DMS153 treated with DMSO at 0.1 percent for 48 hours (cell line): ENCODE data around the gene SNX24.

ENCODE experiments used
- DNase-seq: peaks from one replicate; lab custom pipeline; 2025; ENCODE audit not compliant: unreplicated experiment; lab: John Stamatoyannopoulos, UW

SNX24 gene

DNA sequence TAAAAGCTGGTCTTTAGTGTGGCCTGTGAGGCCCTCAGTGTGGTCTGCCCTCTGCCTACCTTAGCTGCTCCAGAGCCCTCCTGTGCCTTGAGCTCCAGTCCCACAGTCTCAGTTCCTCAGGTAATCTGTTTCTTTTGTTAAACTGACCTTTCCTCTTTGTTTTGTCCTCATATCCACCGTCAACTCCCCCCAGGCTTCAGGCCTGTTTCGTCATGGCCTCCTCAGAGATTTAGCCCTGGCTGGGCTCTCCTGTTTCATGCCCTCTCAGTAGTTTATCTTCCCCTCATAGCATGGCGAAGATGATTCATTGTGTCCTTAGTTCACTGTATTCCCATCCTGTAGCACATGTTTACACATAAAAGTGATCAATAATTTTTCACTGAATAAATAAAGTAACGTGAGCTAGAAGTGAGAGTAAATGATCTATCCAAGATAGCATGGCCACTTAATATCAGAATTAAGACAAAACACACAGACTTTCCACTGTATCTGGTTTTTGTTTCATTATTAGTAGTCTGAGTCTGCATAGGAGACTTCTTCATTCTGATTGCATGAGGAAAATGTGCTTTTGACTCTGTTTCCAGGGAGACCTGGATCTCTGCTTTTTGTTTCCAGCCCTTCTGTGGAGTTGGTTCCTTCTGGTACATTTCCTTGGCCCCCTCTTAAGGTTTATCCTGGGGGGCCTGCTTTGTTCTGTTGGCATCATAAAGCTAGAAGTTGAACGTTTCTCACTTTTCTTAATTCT is 70.5 kb downstream of the SNX24 start:
- DNase-seq, result no peak

DNA sequence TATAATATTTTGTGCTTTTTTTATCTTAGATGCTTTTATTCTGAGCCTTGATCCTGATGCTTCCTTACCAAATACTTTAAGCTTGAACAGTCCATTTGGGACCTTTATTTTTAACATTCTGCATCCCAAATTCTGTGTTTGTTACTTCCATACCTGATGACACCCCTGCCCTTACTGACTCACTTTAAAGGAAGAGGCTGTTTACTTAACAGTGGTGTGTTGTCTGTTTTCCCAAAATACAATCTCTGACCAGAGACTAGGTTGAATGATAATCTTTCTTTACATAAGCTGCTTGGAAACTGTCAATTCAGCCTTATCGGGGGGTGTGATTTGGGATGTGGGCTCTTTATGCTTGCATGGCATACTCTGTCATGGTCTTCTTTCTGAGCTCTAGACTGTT is 71.1 kb downstream of the SNX24 start:
- DNase-seq, result no peak

DNA sequence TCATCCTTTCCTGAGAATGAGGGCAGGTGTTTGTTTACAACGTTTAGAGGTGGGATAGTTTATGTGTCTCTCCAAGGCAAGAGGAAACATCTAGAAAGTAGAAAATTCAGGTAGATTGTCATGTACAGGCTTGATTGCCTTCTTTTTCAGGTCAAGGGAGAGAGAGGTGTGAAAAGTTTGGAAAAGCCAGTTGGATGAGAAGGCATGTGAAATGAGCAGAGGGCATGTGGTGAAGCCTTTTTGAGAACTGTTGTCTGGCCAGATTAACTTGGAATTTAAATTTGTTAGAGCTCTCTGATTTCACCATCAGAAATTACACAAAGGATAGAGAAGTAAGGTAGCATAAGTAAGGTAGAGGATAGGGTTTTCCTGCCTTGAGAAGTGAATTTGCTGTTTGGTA is 74.6 kb downstream of the SNX24 start:
- DNase-seq, result no peak

DNA sequence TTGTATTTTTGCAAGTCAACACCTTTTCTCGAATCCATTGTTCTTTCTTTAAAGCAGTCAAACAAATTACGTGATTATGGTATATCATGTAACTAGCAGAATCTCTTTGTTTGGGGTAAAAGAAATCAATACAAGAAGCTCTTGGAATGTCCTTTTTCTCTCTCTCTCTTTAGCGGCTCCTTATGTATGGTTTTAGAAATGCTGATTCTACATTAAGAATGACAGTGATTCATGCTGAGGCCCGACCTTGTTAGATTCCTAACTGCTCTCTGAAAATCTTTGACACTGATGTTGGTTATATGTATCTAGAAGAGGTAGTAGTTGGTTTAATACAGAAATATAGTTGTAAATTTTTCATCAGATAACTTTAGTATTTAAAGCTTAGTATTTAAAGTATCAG is 76.4 kb downstream of the SNX24 start:
- DNase-seq, result no peak

DNA sequence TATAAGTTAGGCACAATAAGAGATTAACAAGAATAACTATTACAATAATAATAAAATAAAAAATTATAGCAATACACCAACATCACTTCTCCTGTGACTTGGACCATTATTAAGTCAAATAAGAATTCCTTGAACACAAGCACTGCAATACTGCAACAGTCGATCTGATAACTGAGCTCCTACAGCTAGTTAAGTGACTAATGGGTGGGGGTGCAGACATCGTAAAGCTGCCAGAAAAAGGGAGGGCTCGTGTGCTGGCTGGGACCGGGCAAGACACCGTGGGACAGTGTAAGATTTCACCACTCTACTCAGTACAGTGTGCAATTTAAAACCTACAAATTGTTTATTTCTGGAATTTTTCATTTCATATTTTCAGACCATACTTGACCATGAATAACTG is 78.8 kb downstream of the SNX24 start:
- DNase-seq, result no peak

DNA sequence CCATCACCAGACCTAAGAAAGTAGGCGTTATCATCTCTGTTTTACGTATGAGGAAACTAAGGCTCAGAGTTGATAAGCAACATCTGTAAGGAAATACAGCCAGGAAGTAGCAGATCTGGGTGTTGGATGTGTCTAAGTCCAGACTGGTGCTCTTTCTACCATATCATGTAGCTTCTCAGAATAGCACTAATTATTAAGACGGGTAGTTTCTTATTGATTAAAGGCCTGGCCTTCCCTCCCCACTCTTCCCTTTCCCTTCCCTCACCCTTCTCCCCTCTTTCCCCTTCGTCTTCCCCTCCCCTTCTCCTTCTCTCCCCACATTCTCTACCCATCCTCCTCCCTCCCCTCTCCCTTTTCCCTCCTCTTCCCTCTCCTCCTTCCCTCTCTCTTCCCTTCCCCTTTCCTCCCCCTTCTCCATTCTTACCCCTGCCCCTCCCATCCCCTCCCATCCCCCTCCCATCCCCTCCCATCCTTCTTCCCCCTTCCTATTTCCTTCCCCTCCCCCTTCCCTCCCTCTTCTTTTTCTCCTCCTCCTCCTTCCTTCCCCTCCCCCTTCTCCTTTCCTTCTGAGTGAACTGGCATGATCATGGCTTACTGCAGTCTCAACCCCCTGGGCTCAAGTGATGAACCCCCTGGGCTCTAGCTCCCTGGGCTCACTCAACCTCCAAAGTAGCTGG is 79.4 kb downstream of the SNX24 start:
- no peak for DNase-seq

DNA sequence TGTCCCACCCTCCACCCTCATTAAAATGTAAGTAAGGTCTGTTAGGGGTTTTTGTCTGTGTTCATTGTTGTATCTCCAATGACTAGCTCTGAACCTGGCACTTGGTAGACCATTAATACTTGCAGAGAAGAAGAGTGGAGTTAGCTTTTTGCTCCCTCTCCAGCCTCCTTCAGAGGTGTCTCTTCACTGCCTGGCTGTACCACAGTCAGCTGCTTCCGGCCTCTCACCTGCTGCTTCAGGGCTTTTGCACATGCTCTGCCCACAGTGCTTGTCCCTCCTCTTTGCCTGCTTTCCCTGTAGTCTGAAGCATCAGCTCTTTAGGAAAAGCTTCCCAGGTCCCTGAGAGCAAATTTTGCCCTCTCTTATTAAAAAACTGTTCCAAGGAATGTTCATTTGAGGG is 83.6 kb downstream of the SNX24 start:
- DNase-seq, result no peak

DNA sequence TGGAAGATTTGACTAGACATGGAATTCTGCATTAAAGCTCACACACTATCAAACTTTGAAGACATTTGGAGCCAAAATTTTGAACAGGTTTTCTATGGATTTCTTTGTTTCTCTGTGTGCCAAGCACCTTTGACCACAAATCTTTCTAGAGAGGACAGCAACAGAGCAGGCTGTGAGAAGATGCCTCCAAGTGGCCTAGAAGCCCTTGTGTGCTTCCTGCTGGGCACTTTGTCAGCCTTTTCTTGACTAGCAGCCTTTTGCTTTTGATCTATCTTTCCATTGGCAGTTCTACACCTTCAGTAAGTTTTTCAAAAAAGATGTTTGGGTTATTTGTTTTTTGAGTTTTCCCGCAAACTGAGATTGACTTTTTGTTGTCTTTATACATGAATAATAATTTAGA is 84.6 kb downstream of the SNX24 start:
- DNase-seq, result no peak

DNA sequence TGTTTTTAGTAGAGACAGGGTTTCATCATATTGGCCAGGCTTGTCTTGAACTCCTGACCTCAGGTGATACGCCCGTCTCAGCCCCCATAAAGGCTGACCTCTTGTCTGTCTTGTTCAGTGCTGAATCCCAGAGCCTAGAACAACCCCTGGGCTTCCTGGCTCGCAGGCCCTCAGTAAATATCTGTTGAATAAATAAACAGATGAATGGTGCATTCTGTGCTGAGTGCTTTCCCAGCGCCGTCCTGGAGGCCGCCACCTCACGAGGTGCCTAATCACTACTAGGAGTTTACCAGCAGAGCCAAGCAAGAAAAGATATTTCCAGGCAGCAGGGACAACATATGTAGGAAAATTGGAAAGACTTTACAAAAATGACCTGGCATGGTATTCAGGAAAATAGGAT is 88.5 kb downstream of the SNX24 start:
- DNase-seq, result no peak

DNA sequence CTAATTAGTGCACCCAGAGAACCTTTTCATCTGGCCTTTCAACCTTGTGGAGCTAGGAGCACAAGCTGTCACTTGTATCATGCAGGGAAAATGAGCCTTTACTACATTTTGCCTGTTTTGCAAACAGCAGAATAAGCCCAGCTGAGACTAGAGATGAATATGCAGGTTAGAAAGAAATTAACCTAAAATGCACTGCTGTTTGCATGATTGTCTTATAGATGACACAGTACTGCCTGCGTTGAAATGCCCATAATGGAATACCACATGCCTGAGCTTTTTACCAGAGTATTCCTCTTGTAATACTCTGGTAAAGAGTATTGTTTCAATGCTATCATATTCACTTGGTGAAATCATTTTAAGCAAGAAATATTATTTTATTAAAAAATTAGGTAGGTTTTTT is 90.7 kb downstream of the SNX24 start:
- no peak for DNase-seq

DNA sequence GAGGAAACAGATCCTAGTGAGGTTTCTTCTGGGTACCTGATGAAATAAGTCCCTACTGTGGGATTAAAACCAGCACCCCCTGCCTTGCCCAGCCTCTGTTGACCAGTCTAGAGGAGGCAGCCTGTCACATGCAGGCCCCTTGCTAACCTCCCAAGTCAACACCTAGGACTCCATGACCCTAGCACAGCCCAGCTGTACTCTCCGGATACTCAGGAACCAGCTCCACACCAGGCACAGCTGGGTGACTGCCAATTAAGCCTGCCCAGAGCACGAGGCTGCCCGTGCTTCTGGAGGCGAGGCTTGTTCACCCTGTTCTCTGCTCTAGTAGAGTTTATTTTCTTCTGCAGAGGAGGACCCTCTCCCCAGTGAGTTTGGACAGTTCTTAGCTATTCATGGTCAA is 92.5 kb downstream of the SNX24 start:
- DNase-seq, result no peak

DNA sequence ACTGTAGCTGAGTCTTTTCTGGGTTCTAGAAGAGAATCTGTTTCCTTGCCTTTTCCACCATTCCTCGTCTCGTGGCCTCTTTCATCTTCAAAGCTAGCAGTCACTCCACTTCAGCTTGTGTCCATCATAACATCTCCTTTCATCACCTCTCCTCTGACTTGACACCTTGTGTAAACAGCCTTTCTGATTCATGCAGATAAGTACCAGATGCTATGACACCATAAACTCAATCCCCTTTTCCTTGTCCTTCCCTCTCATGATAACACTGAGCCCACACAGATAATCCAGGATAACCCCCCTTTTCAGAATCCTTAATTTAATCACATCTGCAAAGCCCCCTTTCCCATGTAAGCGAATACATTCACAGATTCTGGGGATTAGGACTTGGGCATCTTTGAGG is 95.5 kb downstream of the SNX24 start:
- DNase-seq, result no peak

DNA sequence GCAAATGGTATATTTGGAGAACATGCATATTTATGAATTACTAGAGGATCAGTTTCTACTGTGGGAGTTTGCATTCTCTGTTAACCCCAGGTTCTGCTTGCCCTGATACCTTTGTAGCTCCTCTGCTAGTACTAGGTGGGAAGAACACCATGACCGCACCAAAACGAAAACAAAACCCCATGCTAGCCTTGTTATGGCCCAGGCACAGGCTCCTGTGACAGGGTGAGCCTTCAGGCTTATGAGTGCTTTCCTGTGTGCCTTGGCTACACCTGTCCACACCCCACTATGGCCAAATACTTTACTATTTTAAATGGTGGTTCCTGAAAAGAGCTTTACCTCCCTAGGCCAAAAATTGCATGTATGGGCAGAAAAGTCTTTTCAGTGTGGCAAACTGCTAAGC is 96.3 kb downstream of the SNX24 start:
- no peak for DNase-seq

DNA sequence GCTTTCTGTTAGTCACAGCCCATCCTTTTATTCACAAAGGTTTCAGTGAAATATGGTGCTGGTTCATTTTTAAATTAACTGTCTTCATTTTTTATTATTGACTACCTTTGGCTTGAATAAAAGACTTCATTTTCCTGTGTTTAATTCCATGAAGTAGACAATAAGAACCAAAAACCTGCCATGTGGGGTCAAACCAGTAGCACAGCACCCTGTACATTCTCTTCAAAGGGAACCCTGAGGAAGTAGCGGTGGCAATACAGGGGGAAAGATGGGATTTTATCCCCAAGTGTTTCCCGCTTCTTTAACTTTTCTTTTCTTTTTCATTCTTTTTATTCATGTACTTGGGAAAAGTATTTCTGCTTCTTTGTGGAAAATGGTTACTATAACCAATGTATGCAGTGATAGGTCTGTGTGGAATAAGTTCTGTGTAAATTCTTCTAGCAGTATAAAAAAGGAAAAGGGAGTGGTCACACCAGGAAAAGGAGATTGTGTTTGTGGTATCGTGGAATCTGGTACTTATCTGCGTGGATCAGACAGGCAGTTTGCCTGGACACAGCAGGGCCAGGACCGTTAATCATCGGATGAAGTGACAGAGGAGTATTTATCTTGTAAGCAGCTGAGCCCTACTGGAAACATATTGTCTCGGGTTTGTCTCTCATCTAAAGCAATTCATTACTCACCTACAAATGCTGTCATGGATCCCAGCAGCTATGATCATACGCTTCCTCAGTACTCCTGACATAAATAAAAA is 96.9 kb downstream of the SNX24 start:
- DNase-seq, result no peak

DNA sequence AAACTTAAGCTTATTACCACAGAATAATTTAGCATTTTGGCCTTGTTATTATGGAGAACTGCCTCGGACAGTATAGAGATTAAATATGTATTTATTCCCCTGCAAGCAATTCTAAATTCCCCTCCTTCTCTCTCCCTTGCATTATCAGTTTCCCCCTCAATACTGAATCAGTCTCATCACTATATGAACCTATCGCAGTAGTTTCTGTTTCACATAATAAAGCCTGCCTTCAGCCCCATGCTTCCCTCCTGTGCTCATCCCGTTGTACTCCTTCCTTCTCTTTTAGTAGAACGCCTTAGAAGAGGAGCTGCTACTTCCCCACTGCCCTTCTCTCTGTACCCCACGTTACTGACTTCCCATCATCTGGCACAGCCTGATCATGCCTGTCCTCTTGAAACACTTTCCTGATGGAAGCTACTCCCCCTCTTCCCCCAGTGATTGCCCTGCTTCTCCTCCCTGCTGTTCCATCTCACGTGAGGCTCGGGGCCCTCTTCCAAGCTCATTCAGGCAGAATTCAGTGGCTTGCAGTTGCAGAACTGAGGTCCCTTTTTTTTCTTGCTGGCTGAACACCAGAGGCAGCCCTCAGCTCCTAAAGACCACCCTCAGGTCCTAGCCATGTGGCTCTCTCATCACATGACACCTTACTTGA is 97.8 kb downstream of the SNX24 start:
- no peak for DNase-seq

DNA sequence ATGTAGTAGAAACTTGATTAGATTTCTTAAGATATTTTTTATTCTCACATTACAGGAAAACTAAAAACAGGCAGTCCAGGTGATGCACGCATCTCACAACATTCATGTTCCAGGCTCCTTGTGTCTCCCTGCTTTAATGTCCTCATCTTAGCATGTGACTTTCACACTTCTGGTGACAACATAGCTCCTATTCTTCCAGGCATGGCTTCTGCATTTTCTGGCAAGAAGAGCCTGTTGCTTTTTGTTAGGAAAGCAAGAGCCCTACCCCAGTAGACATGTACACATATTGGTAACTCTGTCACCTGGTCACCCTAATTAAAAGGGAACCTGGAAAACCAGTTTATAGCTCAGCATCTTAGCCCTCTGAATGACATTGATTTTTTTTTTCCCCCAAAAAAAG is 98.6 kb downstream of the SNX24 start:
- no peak for DNase-seq

DNA sequence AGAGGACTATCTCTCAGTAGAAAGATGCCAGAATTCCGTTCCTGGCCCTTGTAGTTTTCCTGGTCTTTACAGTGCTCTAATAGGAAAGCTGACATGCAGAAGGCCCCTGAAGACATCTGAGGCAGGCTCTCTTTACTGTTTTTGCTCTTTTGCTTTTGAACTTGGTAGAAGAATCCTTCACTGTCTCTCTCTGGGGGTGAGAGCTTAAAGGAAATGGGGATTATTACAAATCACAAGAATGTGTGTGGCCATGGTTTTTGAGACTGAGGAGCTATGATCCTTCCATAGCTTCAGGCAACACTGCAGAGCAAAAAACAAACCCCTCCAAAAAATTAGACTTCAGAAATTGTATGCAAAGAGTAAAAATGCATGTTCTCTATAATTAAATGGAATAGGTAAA is 102.0 kb downstream of the SNX24 start:
- no peak for DNase-seq

DNA sequence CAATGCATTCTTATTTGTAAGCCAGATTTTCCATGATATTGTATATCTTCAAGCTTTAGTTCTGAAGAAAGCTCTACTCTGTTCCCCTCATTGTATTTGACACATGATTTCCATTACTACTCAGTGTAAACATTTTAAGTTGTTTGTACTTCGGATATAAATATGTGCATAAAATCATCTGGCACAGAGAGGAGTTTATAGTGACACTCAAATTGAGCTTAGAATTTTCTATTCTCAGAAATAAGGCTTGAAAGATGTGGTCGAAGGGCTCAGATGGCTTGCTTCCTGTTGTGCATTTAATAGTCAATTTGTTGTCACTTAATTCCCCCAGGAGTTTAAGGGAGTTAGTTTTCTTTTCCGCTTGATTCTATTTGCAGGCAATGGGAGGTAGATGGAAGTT is 102.4 kb downstream of the SNX24 start:
- no peak for DNase-seq

DNA sequence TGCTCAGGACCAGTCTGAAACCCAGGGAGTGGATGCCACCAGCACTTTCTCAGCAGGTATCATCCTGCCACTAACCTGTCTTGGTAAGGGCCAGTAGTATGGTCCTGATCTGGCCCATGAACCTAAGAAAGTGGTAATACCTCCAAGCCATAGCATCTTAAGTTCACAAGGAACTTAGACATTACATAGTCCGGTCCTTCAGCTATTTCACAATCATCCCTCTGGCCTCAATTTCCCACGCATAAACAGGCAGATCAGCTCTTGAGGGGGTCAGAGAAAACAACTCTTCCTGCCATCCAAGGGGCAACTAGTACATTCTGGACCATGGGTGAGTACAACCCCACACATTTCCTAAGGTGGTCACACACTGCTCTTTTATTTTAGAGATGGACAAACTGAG is 102.9 kb downstream of the SNX24 start:
- DNase-seq, result no peak

DNA sequence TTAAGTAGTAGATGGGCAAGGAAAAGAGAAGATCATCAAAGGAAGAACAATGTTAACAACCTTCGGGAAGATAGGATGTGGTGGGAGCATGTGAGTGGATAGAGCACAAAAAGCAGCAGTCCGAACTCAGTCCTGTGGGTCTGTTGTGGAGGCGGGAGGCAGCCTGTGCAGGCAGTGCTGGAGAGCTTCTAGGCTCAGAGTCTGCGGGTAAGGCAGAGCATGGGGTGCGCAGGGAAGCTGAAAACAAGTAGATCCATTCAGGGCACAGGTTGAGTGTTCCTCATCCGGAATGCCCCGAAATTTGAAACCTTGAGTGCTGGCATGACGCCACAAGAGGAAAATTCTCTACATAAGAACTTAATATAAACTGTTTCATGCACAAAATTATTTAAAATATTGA is 106.2 kb downstream of the SNX24 start:
- DNase-seq, result no peak

DNA sequence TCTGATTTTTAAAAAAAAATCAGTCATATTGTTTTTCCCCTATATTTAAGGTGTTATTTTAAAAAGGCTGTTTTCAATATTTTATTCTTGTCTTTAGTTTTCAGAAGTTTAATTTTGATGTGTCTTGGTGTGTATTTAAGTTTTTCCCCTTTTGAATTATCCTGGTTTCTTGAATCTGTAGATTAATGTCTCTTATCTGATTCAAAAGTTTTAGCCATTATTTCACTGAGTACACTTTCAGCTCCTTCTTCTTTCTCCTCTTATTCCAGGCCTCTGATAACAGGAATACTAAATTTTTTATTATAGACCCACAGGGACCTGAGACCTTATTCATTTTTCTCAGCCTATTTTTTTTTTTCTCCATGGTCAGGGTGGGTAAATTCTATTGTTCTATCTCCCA is 109.3 kb downstream of the SNX24 start:
- no peak for DNase-seq

DNA sequence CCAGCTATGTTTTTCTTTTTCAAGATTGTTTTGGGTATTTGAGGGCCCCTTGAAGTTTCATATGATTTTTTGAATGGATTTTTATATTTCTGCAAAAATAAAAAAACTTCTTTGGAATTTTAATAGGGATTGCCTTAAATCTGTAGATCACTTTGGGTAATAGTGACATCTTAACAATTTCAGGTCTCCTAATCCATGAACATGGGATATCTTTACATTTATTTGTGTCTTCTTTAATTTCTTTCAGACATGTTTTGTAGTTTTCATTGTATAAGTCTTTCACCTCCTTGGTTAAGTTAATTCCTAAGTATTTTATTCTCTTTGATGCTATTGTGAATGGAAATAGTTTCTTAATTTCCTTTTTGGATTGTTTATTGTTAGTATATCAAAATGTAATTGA is 112.0 kb downstream of the SNX24 start:
- DNase-seq, result no peak
